HL-60 (cell line): ENCODE data around the gene NLRC5.

Experiments used
- DNase-seq, 2 experiments: peaks; one replicate each; pipeline ENCODE4 v3.0.0-alpha.2; 2010 to 2020; ENCODE audit warnings: low read depth in 1 of 2, low spot score in 1 of 2
- H3K27ac ChIP-seq: fragments of 250-450 bp; sonication (Bioruptor Pico); replicated peaks from 2 replicates; pipeline ENCODE4 v1.5.1; 2020; ENCODE audit warnings: mild to moderate bottlenecking, moderate library complexity
- H3K27me3 ChIP-seq: fragments of 250-450 bp; sonication (Bioruptor Pico); 2 replicates; pipeline ENCODE4 v1.5.1; 2021; ENCODE audit warnings: mild to moderate bottlenecking, moderate library complexity; ENCODE audit not compliant: insufficient read depth, poor library complexity, severe bottlenecking
- H3K4me3 ChIP-seq: replicated peaks from 2 replicates; pipeline ENCODE4 v1.5.1; 2011; ENCODE audit warnings: mild to moderate bottlenecking, control low read depth, low read length; ENCODE audit not compliant: insufficient read depth
- CTCF ChIP-seq: IDR thresholded peaks from one replicate; pipeline ENCODE4 v1.5.1; 2011; ENCODE audit warnings: low read length, control low read depth, inconsistent platforms; ENCODE audit not compliant: insufficient read depth
- GABPA ChIP-seq: IDR thresholded peaks from 2 replicates; pipeline ENCODE4 v1.6.1; 2012; ENCODE audit warnings: low read depth
- POLR2AphosphoS5 ChIP-seq: IDR thresholded peaks from 2 replicates; pipeline ENCODE4 v1.6.1; 2012; ENCODE audit warnings: low read depth
- REST ChIP-seq: IDR thresholded peaks from 2 replicates; pipeline ENCODE4 v1.6.1; 2012; ENCODE audit warnings: low read depth; ENCODE audit not compliant: insufficient replicate concordance
- SPI1 ChIP-seq: IDR thresholded peaks from 2 replicates; pipeline ENCODE4 v1.6.1; 2012; ENCODE audit warnings: low read depth, mild to moderate bottlenecking, borderline replicate concordance

NLRC5 gene

GRCh38 chr16:57020651-57021050, 31.3 kb downstream of the NLRC5 start:
- Histone ChIP-seq H3K27ac (no peak overlapping the region), H3K27me3 (no peaks in the 10 kb centered on the region), H3K4me3 (no peak overlapping the region)
- no peak for DNase-seq
- TF ChIP-seq GABPA (no peak), POLR2AphosphoS5 (no peak), SPI1 (no peak), REST (no peak)

GRCh38 chr16:57021757-57022156, 32.4 kb downstream of the NLRC5 start:
- DNase-seq = no peak
- Histone ChIP-seq H3K27me3 (no peaks in the 10 kb centered on the region), H3K27ac (no peak overlapping the region), H3K4me3 (no peak overlapping the region)
- no peak for TF ChIP-seq POLR2AphosphoS5
- no peak for TF ChIP-seq SPI1
- TF ChIP-seq REST = no peak
- TF ChIP-seq GABPA = no peak

- Histone ChIP-seq H3K4me3 (no peak overlapping the region), H3K27me3 (no peaks in the 10 kb centered on the region), H3K27ac (no peak overlapping the region)
- no peak for DNase-seq
- TF ChIP-seq CTCF = no peak
- TF ChIP-seq SPI1 = no peak
- TF ChIP-seq GABPA = no peak
These were observed 33.1 kb downstream of the NLRC5 start for GRCh38 chr16:57022445-57022844.

GRCh38 chr16:57023541-57024249, 34.3 kb downstream of the NLRC5 start:
- Histone ChIP-seq H3K27me3 (no peaks in the 10 kb centered on the region), H3K27ac (peak overlapping the region; percentile 70), H3K4me3 (no peak overlapping the region)
- TF ChIP-seq REST = no peak
- no peak for TF ChIP-seq SPI1
- no peak for TF ChIP-seq POLR2AphosphoS5
- no peak for TF ChIP-seq CTCF
- no peak for TF ChIP-seq GABPA
- no peak for DNase-seq
